GM21529 (cell line): Measurements from ENCODE around the gene UIMC1.
"Not testable (repeated sequence)": the region's sequence is repeated elsewhere in the genome, so short reads cannot be mapped to it uniquely, and the experiment has no call there.

Source experiments
- ATAC-seq: cut with Tn5 transposase; IDR thresholded peaks from one replicate; pipeline ENCODE4 v1.9.1; 2021; ENCODE audit not compliant: unreplicated experiment

UIMC1 gene

GRCh38 chr5:177006265-177006972 lies at the start of gene UIMC1:
UIMC1 (minus strand) TSS chr5:177006779; CDS start chr5:176982615, 24,164 bp downstream.
- ATAC-seq: peak; percentile 78

GRCh38 chr5:177049285-177049684 lies 42.7 kb upstream of the UIMC1 start:
- no peak for ATAC-seq

GRCh38 chr5:177048531-177048930 lies 42.0 kb upstream of the UIMC1 start:
- not testable (repeated sequence) for ATAC-seq

- ATAC-seq: no peak
These were observed 39.1 kb upstream of the UIMC1 start for GRCh38 chr5:177045631-177046030.

GRCh38 chr5:177044641-177045040 lies 38.1 kb upstream of the UIMC1 start:
- no peak for ATAC-seq

GRCh38 chr5:177043958-177044357 lies 37.4 kb upstream of the UIMC1 start:
- ATAC-seq: no peak

GRCh38 chr5:177043114-177043513 lies 36.5 kb upstream of the UIMC1 start:
- no peak for ATAC-seq

- ATAC-seq: no peak
These were observed 35.4 kb upstream of the UIMC1 start for GRCh38 chr5:177041936-177042335.

- no peak for ATAC-seq
These were observed 34.3 kb upstream of the UIMC1 start for GRCh38 chr5:177040814-177041420.

- no peak for ATAC-seq
These were observed 30.3 kb upstream of the UIMC1 start for GRCh38 chr5:177036921-177037320.

GRCh38 chr5:177036443-177036842 lies 29.9 kb upstream of the UIMC1 start:
- ATAC-seq: no peak

GRCh38 chr5:177035976-177036375 lies 29.4 kb upstream of the UIMC1 start:
- no peak for ATAC-seq

GRCh38 chr5:177029498-177029897 lies 22.9 kb upstream of the UIMC1 start:
- no peak for ATAC-seq

GRCh38 chr5:177027665-177028064 lies 21.1 kb upstream of the UIMC1 start:
- no peak for ATAC-seq

GRCh38 chr5:177025101-177025601 lies 18.6 kb upstream of the UIMC1 start:
- ATAC-seq: no peak

GRCh38 chr5:177024559-177024958 lies 18.0 kb upstream of the UIMC1 start:
- ATAC-seq: no peak

- peak; percentile 6 for ATAC-seq
These were observed 16.7 kb upstream of the UIMC1 start for GRCh38 chr5:177023303-177023664.

- ATAC-seq: peak; percentile 86
These were observed 16.1 kb upstream of the UIMC1 start, which contains the start of gene ZNF346 for GRCh38 chr5:177022386-177023302. ZNF346 (plus strand) TSS chr5:177022696; CDS start chr5:177022739, 43 bp downstream.

- ATAC-seq: no peak
These were observed 13.5 kb upstream of the UIMC1 start for GRCh38 chr5:177020033-177020432.

- ATAC-seq: no peak
These were observed 11.8 kb upstream of the UIMC1 start for GRCh38 chr5:177018341-177018740.

GRCh38 chr5:177015156-177015555 lies 8.6 kb upstream of the UIMC1 start:
- no peak for ATAC-seq
